MG63 (cell line): ENCODE measurements around the gene F2RL1. TPM values are rescaled to one million over a fixed set of nuclear protein-coding genes. Genes with fewer than 3 reads are reported as not detected.
"Not testable (repeated sequence)": the region's sequence is repeated elsewhere in the genome, so short reads cannot be mapped to it uniquely, and the experiment has no call there.

Experiments
- DNase-seq: peaks from one replicate; pipeline ENCODE4 v3.0.0-alpha.2; 2020
- H3K27me3 ChIP-seq: fragments of 250-450 bp; sonication (Bioruptor Pico); 2 replicates; pipeline ENCODE4 v1.5.1; 2020; ENCODE audit warnings: mild to moderate bottlenecking, moderate library complexity
- H3K36me3 ChIP-seq: fragments of 250-450 bp; sonication (Bioruptor Pico); 2 replicates; pipeline ENCODE4 v1.5.1; 2020; ENCODE audit warnings: mild to moderate bottlenecking, moderate library complexity
- H3K4me3 ChIP-seq: fragments of 250-450 bp; sonication (Bioruptor Pico); 2 replicates; pipeline ENCODE4 v1.5.1; 2020; ENCODE audit warnings: mild to moderate bottlenecking, moderate library complexity
- H3K9me3 ChIP-seq: fragments of 250-450 bp; sonication (Bioruptor Pico); 2 replicates; pipeline ENCODE4 v1.5.1; 2020; ENCODE audit warnings: mild to moderate bottlenecking, moderate library complexity
- total RNA-seq: library from RNA; depleted of rRNA; stranded (reverse); fragments of >200 nt; shearing (Covaris generic); gene quantifications from 2 replicates; pipeline ENCODE4 v1.2.3, GENCODE V29; 2014; ENCODE audit warnings: low replicate concordance; rRNA removed

The F2RL1 gene, protein sequence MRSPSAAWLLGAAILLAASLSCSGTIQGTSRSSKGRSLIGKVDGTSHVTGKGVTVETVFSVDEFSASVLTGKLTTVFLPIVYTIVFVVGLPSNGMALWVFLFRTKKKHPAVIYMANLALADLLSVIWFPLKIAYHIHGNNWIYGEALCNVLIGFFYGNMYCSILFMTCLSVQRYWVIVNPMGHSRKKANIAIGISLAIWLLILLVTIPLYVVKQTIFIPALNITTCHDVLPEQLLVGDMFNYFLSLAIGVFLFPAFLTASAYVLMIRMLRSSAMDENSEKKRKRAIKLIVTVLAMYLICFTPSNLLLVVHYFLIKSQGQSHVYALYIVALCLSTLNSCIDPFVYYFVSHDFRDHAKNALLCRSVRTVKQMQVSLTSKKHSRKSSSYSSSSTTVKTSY
- 1.2 TPM in 2 replicates for total RNA-seq

DNA sequence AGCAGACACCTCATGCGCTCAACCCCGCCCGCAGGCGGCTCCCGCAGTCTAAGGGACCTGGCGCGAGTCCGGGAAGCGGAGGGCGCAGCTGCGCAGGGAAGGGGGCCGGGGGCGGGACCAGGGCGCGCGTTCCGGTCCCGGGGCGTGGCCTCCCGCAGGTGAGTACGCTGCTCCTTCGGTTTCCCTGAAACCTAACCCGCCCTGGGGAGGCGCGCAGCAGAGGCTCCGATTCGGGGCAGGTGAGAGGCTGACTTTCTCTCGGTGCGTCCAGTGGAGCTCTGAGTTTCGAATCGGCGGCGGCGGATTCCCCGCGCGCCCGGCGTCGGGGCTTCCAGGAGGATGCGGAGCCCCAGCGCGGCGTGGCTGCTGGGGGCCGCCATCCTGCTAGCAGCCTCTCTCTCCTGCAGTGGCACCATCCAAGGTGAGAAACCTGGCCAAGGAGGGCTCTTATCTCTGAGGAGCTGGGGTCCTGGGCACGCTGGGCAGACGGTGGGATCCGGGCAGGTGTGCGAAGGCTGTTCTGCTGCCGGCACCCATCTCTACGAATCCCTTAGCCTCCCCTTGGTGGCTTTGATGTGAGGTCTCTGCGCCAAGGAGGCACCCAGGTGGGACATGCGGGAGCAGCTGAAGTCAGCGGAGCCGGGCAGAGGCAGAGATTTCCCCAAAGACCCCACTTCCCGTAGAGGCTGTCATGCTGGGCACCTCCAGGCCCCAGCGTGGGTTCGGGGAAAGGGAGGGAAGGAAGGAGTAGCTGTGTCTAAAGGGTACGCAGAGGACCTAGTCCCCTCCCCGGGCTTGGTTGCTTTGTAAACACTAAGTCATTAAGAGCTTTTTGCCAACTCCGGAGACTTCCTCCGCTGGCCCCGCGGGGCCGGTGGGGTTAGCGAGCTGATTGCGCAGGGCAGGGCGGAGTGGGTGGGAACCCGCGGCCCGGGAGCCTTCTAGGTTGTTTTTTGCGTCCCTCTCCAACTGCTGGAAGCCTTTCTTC is at the start of gene F2RL1:
TSS of gene F2RL1 (plus strand) at position 187 of the 988 bp plus-strand sequence. CDS start at position 340, 153 bp downstream.
- Histone ChIP-seq H3K27me3 (no peaks in the 10 kb centered on the region), H3K4me3 (peak within 1 kb of the TSS; percentile 44), H3K36me3 (no peaks in the 10 kb centered on the region), H3K9me3 (no peaks in the 10 kb centered on the region)
- DNase-seq: peak; percentile 77

DNA sequence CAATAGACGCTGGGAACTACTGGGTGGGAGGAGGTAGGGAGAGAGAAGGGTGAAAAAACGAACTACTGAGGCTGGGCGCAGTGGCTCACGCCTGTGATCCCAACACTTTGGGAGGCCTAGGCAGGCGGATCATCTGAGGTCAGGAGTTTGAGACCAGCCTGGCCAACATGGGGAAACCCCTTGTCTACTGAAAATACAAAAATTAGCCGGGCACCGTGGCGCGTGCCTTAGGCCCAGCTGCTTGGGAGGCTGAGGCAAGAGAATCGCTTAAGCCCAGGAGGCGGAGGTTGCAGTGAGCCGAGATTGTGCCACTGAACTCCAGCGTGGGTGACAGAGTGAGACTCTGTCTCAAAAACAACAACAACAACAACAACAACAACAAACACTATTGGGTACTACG is 47.8 kb upstream of the F2RL1 start:
- H3K36me3 ChIP-seq, H3K9me3 ChIP-seq, H3K27me3 ChIP-seq, DNase-seq, H3K4me3 ChIP-seq: not testable (repeated sequence)

DNA sequence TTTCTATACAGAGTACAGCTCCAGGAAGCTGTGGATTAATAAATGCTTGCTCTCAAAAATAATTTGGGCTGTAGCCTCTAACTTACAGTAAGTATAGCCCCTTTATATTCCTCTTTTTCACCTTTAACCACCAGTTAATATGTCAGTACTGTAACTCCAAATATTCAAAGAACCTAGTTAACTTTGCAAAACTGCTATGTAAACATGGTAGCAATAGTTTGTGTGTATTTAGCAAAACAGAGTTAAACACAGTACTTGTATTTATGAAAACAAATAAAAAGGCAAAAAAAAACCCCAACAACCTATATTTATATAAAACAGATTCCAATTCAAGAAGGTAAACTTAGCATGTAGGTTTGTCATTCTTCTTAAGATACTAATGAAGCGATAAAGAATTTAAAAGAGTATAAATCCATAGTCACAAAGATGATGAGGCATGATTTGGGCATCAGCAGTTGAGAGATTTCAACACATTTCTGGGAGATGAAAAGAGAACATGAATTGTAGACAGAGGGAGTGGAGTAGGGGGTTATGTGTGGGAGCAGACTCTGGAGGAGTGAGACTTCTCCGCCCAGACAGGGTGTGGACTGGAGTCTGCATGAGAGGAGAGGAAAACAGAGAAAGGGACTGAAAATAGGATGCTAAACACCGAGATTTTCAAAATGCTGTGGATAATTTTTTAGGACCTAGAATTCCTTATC is 47.0 kb upstream of the F2RL1 start:
- Histone ChIP-seq H3K36me3 (no peaks in the 10 kb centered on the region), H3K27me3 (no peaks in the 10 kb centered on the region), H3K9me3 (no peaks in the 10 kb centered on the region), H3K4me3 (no peak overlapping the region)
- no peak for DNase-seq

DNA sequence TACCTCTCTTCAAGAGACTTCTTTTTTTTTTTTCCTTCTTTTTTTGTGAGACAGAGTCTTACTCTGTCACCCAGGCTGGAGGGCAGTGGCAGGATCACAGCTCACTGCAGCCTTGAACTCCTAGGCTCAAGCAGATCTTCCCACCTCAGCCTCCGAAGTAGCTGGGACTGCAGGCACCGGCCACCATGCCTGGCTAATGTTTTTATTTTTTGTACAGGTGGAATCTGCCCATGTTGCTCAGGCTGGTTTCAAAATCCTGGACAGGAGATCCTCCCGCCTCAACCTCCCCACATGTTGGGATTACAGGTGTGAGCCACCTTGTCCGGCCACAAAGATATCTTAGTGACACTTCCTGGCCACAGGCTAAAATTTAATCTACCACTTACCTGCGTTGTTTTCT is 42.9 kb upstream of the F2RL1 start:
- H3K9me3 ChIP-seq: no peaks in the 10 kb centered on the region
- H3K36me3 ChIP-seq: no peaks in the 10 kb centered on the region
- no peak for DNase-seq
- no peak overlapping the region for H3K4me3 ChIP-seq
- H3K27me3 ChIP-seq: no peaks in the 10 kb centered on the region

DNA sequence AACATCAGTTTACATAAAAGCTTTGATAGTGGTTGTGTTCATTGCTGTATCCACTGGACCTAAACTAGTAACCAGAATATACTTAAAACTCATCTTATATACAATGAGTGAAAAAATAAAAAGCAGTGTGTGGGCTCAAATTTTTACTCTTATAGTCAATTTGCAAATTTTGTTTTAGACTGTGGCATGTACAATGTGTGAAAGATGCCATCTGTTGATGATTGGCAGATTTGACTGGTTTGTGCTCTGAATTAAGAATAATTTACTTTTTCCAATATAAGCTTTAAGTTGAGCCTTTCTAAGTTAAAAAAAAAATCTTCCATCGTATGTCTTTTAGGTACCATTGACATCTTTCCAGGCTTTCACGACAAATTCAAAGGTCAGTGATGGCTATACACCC is 42.4 kb upstream of the F2RL1 start:
- Histone ChIP-seq H3K9me3 (no peaks in the 10 kb centered on the region), H3K36me3 (no peaks in the 10 kb centered on the region), H3K4me3 (no peak overlapping the region), H3K27me3 (no peaks in the 10 kb centered on the region)
- DNase-seq: no peak

DNA sequence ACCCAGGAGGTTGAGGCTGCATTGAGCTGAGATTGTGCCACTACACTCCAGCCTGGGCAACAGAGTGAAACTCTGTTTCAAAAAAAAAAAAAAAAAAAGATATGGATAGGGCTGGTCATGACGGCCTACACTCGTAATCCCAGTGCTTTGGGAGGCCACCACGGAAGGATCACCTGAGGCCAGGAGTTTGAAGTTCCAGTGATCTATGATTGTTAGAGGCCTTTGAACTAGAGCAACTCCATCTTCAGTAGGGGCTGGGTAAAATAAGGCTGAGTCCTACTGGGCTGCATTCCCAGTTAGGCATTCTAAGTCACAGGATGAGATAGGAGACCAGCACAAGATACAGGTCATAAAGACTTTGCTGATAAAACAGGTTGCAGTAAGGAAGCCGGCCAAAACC is 38.2 kb upstream of the F2RL1 start:
- H3K4me3 ChIP-seq, H3K36me3 ChIP-seq, DNase-seq, H3K9me3 ChIP-seq, H3K27me3 ChIP-seq: not testable (repeated sequence)

DNA sequence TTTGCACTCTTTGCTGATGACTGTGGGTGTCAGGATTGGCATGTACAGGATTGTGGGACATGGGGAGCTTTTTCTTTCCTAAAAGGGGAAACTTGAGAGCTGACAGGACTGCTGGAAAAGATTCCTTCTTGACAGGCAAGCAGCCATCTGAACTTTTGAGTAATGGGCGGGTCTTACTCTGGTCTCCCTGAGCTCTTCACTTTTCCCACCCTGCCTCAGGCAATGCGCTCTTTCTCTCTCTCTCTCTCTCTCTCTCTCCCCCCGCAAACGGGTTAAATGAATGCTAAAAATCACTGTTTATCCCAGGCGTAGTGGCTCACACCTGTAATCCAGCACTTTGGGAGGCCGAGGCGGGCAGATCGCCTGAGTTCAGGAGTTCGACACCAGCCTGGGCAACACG is 37.1 kb upstream of the F2RL1 start:
- Histone ChIP-seq H3K27me3 (no peaks in the 10 kb centered on the region), H3K4me3 (no peak overlapping the region), H3K36me3 (no peaks in the 10 kb centered on the region), H3K9me3 (no peaks in the 10 kb centered on the region)
- no peak for DNase-seq

DNA sequence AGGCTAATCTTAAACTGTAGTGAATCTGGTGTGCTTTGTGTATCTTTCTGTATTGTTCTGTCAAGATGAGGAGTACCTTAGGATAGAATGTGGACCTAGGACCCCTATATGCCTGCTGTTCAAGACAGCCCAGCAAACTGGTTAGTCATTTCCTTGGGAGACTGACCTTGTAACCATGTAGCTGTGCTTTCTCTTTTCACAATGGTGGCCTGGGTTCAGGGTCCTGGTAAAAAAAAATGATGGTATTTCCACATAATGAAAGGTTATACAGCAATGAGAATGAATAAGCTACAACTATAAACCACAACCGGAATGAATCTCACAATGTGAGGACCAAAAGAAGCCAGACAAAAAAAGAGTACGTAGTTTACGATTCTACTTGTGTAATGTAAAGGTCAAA is 36.4 kb upstream of the F2RL1 start:
- Histone ChIP-seq H3K27me3 (no peaks in the 10 kb centered on the region), H3K9me3 (no peaks in the 10 kb centered on the region; the same call in 1 of the 2 replicates), H3K4me3 (no peak overlapping the region), H3K36me3 (no peaks in the 10 kb centered on the region)
- no peak for DNase-seq

DNA sequence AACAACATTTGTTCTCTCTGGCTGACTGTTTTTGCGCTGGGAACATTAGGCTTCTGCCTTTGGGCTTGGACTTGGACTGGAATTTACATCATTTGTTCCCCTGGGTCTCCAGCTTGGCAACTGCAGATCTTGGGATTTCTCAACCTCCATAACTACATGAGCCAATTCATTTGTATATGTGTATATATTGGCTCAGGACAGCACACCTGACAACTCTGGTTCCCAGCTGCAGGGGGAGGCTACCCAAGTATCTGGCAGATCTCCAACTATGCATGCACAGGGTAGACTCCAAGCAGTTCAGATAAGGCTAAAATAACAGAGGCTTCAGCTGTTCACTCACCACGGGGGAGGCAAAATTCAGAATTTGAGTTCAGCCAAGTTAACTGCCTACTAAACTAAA is 31.6 kb upstream of the F2RL1 start:
- peak; percentile 45 for DNase-seq
- H3K27me3 ChIP-seq: no peaks in the 10 kb centered on the region
- no peak overlapping the region for H3K4me3 ChIP-seq
- peaks cover 10% of the 10 kb centered on the region for H3K9me3 ChIP-seq
- H3K36me3 ChIP-seq: no peaks in the 10 kb centered on the region

DNA sequence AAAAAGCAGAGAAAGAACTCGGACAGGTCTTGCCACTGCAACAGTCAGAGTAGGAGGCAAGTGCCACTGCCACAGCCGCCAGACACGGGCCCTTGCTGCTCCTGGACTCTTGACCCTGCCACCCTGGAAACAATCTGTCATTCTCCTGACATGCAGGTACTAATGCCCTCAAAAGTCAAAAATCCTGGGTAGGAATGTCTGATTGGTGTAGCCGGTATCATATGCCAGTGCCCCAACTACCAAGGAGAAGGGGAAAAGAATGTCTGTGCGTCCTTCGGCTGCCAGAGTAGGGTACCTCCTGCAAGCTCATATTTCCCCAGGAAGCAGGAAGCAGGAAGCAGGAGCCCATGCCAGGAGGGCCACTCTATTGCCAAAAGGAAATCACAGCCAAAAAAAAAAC is 30.5 kb upstream of the F2RL1 start:
- no peak for DNase-seq

DNA sequence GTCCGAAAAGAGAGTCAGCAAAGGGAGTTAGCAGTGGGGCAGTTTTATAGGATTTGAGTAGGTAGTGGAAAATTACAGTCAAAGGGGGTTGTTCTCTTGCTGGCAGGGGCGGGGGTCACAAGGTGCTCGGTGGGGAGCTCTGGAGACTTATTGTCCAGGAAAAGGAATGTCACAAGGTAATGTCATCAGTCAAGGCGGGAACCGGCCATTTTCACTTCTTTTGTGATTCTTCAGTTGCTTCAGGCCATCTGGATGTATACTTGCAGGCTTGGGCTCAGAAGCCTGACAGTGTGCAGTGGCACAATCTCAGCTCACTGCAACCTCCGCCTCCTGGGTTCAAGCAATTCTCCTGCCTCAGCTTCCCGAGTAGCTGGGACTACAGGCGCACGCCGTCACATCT is 29.6 kb upstream of the F2RL1 start:
- not testable (repeated sequence) for DNase-seq, H3K36me3 ChIP-seq, H3K4me3 ChIP-seq, H3K9me3 ChIP-seq, H3K27me3 ChIP-seq

More for the DNA sequence above, 30.5 kb upstream of the F2RL1 start:
- Histone ChIP-seq H3K36me3 (no peaks in the 10 kb centered on the region), H3K4me3 (no peak overlapping the region), H3K9me3 (peaks cover 10% of the 10 kb centered on the region), H3K27me3 (no peaks in the 10 kb centered on the region)

DNA sequence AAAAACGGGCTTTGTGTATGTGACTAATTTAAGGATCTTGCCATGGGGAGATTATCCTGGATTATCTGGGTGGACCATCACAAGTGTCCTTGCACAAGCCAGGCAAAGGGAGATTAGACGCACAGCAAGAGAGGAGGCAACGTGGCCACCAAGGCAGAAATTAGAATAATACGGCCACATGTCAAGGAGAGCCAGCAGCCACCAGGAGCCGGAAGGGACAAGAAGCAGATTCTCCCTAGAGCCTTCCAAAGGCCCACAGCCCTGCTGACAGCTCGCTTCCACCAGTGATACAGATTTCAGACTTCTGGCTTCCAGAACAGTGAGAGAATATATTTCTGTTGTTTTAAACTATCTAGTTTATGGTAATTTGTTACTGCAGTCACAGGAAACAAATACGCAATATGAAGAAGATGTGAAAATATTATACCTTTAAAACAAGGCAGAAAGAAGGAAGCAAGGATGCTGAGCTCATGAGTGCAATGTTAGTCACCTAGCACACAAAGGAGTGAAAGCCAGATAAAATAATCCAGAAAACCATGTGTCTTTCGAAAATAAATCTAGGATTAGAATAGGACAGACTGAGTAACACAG is 28.7 kb upstream of the F2RL1 start:
- Histone ChIP-seq H3K9me3 (peaks cover 10% of the 10 kb centered on the region), H3K27me3 (no peaks in the 10 kb centered on the region), H3K4me3 (no peak overlapping the region), H3K36me3 (no peaks in the 10 kb centered on the region)
- DNase-seq: no peak

DNA sequence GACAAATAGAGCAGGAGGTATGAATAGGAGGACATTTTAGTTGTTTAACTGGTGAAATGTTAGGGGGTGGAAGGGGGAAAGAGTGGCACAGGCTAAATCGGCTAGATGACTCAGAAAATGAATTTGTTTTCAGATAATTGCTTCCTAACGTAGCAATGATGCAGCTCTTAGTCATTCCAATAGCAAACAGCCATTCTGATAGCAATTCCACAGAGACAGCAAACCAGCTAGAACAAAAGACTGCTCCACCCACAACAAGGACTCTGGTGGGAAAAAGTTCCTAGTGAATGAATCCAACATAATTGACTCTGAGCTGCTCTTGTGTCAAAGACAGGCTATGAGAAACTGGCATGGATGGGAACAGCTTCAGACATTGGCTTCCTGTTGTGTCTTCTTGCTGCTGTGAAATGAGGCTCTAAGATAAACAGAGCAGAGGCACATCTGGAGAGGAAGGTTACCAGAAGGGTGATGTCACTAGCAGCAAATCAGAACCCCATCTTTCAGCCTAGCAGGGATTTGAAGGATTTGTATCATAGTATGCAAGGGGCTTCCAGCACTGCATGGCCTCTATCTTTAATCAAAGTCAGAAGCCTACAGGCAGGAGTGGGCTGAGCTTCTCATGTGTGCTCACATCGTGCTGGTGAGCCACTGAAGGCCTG is 28.1 kb upstream of the F2RL1 start:
- peak; percentile 80 for DNase-seq
- Histone ChIP-seq H3K9me3 (peaks cover 10% of the 10 kb centered on the region), H3K36me3 (no peaks in the 10 kb centered on the region), H3K4me3 (no peak overlapping the region), H3K27me3 (no peaks in the 10 kb centered on the region)

DNA sequence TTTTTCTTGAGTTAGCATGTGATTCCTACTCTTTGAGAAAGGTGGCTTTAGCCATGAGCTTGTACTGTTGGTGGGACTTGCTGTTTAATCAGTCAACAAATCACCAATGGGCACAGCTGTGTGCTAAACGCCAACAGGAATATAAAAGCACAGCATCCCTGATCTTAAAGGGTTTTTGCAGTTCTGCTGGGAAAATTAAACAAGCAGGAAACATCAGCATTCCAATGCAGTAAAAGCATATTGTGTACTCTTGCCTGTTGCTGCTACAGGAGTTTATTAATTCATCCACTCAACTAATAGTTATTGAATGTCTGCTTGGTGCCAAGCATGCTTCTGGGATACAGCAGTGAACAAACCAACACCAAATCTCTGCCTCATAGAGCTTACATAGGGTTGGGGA is 27.4 kb upstream of the F2RL1 start:
- no peaks in the 10 kb centered on the region for H3K36me3 ChIP-seq
- DNase-seq: no peak
- H3K4me3 ChIP-seq: no peak overlapping the region
- H3K27me3 ChIP-seq: no peaks in the 10 kb centered on the region
- H3K9me3 ChIP-seq: peaks cover 10% of the 10 kb centered on the region

DNA sequence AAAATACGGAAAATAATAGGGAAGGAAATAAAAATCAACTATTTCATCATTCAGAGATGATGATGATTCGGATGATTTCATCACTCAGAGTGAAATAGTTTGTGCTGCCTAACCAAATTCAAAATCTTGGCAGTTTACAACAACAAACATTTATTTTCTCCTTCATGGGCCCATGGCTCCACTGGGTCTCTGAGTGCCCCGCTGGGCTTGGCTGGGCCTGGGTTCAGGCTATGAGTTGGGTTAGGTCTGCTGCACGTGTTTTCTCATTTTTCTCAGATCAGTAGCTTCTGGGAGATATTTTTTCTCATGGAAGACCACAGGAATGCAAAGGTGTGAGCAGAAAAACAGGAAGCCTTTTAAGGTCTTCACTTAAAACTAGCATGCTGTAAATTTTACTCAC is 24.0 kb upstream of the F2RL1 start:
- no peak for DNase-seq
- H3K27me3 ChIP-seq: no peaks in the 10 kb centered on the region
- peaks cover under 1% of the 10 kb centered on the region for H3K9me3 ChIP-seq
- no peak overlapping the region for H3K4me3 ChIP-seq
- H3K36me3 ChIP-seq: no peaks in the 10 kb centered on the region

DNA sequence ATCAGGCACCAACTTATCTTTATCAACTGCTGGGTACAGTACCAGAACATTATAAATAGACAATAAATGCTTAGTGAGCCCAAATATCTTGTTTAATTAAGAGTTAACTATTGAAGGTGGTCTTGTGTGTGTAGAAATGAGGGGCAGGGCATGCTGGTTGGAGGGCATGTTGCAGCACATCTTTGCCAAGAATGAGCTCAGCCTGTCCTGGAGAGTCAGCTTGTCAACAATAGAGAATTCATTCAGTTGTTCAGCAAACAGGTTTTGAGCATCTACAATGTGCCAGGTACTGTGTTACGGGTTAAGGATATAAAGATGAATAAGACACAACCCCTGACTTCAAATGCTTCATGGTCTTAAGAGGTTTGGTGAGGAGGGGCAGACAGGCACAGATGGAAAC is 19.2 kb upstream of the F2RL1 start:
- DNase-seq: no peak
- H3K27me3 ChIP-seq: no peaks in the 10 kb centered on the region

More for the DNA sequence above, 19.2 kb upstream of the F2RL1 start:
- H3K4me3 ChIP-seq: no peak overlapping the region
- H3K9me3 ChIP-seq: no peaks in the 10 kb centered on the region
- H3K36me3 ChIP-seq: no peaks in the 10 kb centered on the region
